Pons (tissue), 1 donor: Measurements from ENCODE around the gene RAB11FIP2.

Experiments used
- DNase-seq: peaks from one replicate; pipeline ENCODE4 v3.0.0-alpha.2; 2016; ENCODE audit warnings: low spot score

RAB11FIP2 gene

GRCh38 chr10:117980755-117981702, 65.7 kb downstream of the RAB11FIP2 start:
- no peak for DNase-seq

GRCh38 chr10:117980216-117980615, 66.5 kb downstream of the RAB11FIP2 start:
- no peak for DNase-seq

DNA sequence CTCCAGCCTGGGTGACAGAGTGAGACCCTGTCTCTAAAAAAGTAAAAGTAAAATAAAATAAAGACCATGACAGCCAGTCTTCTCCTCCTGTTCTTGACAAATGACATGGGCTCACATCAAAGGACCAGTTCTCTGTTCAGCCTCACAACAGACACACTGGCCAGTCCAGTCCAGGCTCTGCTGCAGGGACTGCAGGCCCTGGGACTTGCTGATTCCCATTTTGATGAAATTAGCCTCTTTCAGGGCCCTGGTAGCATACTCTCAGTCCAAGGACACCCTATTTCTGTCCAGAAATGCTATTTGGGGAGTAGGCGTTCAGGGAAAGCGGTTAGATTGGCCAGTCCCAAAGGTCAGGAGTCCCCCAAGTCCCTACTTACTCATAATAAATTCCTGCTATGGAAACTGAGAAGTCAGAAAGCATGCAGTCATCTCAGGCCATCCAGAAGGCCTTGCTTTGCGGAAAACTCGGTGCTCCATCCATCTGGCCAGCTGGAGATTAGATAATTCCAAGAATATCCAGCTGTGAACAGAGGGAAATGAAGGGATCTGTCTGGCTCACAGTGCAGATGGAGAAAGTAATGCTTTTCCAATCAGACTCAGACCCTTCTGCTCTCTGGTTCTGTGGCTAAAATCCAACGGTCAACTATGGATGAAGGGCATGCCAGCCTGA, 74.4 kb downstream of the RAB11FIP2 start:
- no peak for DNase-seq

DNA sequence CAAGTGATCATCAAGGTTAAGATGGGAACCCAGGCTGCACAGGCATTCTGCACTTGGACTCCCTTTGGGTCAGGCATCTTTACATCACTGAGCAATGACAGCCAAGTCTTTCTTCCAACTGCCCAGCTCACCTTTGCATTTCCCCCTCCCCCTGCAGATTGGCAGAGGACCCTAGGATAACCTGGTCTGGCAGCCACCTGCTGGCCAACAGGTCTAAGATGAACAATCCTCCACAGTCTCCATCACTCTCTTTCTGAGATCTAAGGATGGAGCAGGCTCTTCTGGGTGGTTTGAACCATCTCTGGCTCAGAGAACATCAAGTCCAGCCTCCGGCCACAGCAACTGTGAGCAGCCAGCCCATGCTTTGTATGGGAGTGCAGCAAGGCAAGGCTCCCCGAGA, 75.8 kb downstream of the RAB11FIP2 start:
- DNase-seq = no peak

DNA sequence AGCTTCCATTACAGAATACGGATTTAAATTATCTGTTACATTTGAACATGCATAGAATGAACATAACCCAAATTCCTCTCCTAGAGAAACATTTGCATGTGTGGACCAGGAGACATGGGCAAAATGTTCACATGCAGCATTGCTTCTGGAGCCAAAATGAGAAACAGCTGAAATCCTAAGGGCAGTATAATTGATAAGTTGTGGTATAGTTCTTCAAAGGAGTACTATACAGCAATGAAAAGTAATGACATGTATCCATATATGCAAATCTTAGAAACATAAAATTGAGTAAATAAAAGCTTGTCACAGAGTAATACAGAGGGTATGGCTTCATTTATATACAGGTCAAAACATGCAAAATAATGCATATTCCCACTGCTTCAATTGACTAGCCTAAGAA, 77.1 kb downstream of the RAB11FIP2 start:
- no peak for DNase-seq

DNA sequence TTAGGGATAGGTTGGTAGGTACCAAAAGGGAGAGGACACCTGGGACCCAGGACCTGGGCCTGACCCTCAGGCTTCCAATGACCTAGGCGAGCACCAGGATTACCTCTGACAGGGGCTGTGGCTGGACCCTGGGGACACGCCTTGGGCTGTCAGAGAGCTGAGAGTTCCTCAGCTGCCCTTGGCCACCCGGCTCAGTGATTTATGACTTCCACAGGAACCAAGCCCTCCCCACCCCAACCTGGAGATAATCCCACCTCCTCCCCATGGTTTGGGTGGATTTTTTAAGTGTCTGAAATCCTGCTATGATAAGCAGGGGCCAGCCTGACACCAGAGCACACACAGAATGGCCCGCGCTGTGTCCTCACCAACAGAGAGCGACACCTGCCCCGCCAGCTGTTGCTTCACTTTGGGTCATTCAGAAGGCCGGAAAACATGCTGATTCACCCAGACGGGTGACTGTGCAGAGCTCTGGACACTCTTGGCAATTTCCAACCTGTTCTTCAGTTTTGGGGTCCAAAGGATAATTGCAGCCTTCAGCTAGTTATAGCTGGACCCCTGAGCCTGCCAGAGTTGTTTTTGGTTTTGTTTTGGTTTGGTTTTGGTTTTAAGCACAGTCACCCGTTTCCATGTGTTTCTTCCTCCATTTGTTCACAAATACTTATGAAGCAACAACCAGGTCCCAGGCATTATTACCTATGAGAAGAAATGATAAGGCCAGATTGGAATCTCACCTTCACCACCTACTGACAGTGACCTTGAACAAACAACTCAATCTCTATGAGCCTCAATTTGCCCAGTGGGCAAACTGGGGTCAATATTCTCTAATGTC, 78.2 kb downstream of the RAB11FIP2 start:
- no peak for DNase-seq

DNA sequence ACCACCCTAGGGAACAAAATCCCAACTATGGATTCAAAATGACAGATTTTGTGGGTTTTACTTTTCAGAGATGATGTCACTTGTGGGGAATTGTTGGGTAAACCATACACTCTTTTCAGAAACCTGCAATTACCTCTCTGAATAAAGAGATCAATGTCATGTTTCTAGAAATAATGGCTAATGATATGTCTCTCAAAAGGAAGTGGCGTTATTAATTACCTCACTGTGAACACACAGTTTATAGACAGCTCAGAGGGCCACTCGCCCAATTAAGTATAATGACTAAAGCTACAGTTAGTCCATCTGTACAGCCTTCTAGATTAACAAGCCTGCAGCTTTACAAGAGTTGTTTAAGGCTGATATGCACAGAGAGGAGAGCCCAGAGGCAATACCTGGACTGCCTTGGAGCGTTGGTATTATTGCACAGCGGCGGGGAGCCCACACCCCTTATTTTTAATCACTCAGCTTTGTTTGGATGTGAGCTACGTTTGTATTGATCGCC, 79.5 kb downstream of the RAB11FIP2 start:
- no peak for DNase-seq

- no peak for DNase-seq
Measured at GRCh38 chr10:117965984-117966383, 80.8 kb downstream of the RAB11FIP2 start.

DNA sequence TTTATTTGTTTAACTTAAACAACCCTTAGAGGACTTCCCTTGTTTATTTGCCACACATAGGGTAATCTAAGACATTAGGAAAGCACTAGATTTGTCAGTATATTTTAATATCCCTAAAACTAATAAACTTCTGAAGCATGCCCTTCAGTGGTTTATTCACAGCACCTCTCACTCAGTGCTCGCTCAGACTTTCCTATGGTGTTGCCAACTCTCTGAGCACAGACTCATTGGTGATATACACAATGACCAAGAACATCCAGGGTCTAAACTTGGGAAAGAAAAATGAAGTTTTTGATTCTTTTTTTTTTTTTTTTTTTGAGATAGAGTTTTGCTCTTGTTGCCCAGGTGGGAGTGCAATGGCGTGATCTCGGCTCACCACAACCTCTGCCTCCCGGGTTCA, 82.2 kb downstream of the RAB11FIP2 start:
- no peak for DNase-seq

DNA sequence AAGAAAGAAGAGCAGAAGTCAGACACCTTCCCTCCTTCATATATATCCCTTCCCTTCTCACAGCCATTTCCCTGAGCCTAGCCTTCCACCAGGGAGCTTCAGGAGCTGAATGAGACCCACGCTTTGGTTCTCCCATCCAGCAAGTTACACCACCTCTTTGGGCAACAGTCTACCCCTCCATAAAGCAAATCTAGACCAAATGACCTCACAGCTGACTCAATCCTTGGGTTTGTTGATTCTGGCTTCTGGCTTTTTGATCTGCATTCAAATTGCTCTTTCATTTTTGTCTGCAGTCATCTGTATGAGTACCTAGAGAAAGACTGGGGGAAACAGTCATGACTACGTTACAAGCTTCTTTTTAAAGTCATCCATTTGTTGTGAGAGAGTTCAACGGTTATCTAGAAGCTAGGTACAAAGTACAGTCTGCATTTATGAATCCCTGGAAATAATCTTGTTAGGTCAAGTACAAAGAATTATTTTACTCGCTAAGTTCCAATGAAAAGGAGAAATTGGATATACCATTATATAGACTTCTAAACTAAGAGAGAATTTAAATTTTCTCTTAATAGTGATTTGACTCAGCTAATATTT, 86.3 kb downstream of the RAB11FIP2 start:
- no peak for DNase-seq

DNA sequence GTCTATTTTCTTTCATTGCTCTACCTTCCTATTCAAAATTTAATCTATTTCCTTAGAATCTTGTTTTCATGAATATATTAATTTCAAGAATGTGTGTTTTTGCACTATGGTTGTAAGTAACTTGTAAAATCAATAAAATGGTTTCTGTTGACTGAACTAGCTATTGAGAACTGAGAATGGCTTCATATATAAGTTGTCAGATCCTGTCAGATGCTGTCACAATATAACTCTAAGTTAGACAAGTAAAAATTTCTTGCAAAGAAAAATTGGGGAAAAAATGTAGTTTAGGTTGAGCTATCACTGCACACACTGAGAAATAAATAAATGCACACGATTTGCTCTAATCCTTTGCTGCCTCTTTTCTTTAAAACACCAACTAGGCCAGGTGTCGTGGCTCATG, 89.8 kb downstream of the RAB11FIP2 start:
- no peak for DNase-seq

- no peak for DNase-seq
Measured at GRCh38 chr10:117955176-117955575, 91.6 kb downstream of the RAB11FIP2 start.
